Heart left ventricle (tissue), 16 donors: ENCODE measurements around the gene CCDC148. TPM values are rescaled to one million over a fixed set of nuclear protein-coding genes. Genes with fewer than 3 reads are reported as not detected.

ENCODE experiments used
- ATAC-seq, 4 donors: fragments of 200-7000 bp; cut with Tn5 transposase; one replicate each; pipeline ENCODE4 v1.9.1; 2020 to 2022; ENCODE audit warnings: moderate library complexity in 4 of 4, mild to moderate bottlenecking in 3 of 4, moderate number of reproducible peaks in 1 of 4
- DNase-seq, 5 donors: peaks; one replicate each; pipeline ENCODE4 v3.0.0-alpha.2; 2020
- H3K27ac ChIP-seq, 12 donors: fragments of 200-600 bp; sonication (generic) in 4 of 12; one replicate each; pipeline versions ENCODE4 v1.5.0 to v1.8.0; 2016 to 2022; ENCODE audit warnings: mild to moderate bottlenecking in 2 of 12
- H3K27me3 ChIP-seq, 9 donors: fragments of 200-600 bp; sonication (generic) in 2 of 9; one replicate each; pipeline versions ENCODE4 v1.5.1 to v1.8.0; 2016 to 2022; ENCODE audit warnings: mild to moderate bottlenecking in 3 of 9
- H3K36me3 ChIP-seq, 9 donors: fragments of 200-600 bp; sonication (generic) in 2 of 9; one replicate each; pipeline versions ENCODE4 v1.5.0 to v1.8.0; 2018 to 2022; ENCODE audit warnings: mild to moderate bottlenecking in 2 of 9
- H3K4me1 ChIP-seq, 12 donors: fragments of 200-600 bp; sonication (generic) in 4 of 12; one replicate each; pipeline versions ENCODE4 v1.5.0 to v1.8.0; 2016 to 2022; ENCODE audit warnings: mild to moderate bottlenecking in 3 of 12
- H3K4me3 ChIP-seq, 12 donors: fragments of 200-600 bp; sonication (generic) in 4 of 12; one replicate each; pipeline versions ENCODE4 v1.5.0 to v1.8.0; 2017 to 2022; ENCODE audit warnings: mild to moderate bottlenecking in 9 of 12, moderate library complexity in 4 of 12
- H3K9me3 ChIP-seq, 12 donors: fragments of 200-600 bp; sonication (generic) in 4 of 12; one replicate each; pipeline versions ENCODE4 v1.5.0 to v1.8.0; 2016 to 2022; ENCODE audit warnings: mild to moderate bottlenecking in 1 of 12
- POLR2A ChIP-seq, 2 donors: fragments of 450-650 bp; IDR thresholded peaks; one replicate each; pipeline ENCODE4 v1.6.1; 2017; ENCODE audit warnings: antibody characterized with exemption in 2 of 2, mild to moderate bottlenecking in 2 of 2, moderate library complexity in 2 of 2
- WGBS, 4 donors: extraction: QIAGEN DNeasy Blood & Tissue Kit in 2 of 4; methylation state at CpG; one replicate each; pipeline versions ENCODE4 v1.1.5 to v1.1.7; 2013 to 2018; 5-methylcytosine and 5-hydroxymethylcytosine counted together
- intact Hi-C, 10 donors: fragments of 100-400 bp; cut with DNase I; formaldehyde crosslinking; loops; one replicate each; pipeline versions ENCODE4 v1.11.1 to v1.14.2; 2022
- polyA plus RNA-seq, 2 donors: library from polyadenylated mRNA; stranded (reverse); fragments of 200-250 nt; gene quantifications; one replicate each; pipeline ENCODE4 v1.2.3, GENCODE V29; 2013
- total RNA-seq, 9 donors: library from RNA; depleted of rRNA in 2 of 9; stranded (reverse); fragments of >200 nt in 2 of 9; fragmentation: NEBNext Ultra II Directional in 3 of 9; extraction: Animal tissue kit (Norgen Biotek cat#: 25700) in 3 of 9; gene quantifications; one replicate each; pipeline versions ENCODE4 v1.1.0 to v1.2.4, GENCODE V29; 2016 to 2023
- TF ChIP-seq, protein P1 (sequence below), 12 donors: fragments of 200-600 bp; sonication (generic) in 4 of 12; IDR thresholded peaks; one replicate each; pipeline versions ENCODE4 v1.5.0 to v1.8.0; 2018 to 2022; ENCODE audit warnings: antibody characterized with exemption in 12 of 12, mild to moderate bottlenecking in 5 of 12
- donor health status: ischemic (EF 13 %, LVEDD 7.1; RV severe dilation, severe dysfunction).
- donor health status: healthy with polysubstance abuse.
- donor health status: DM: no; HTN: yes; CAD: no.
- donor health status: DM: no; HTN: no; CAD: no.
- donor health status: ischemic (EF 25% LVEDD 6.9; RV normal size, moderate dysfunction).
- donor health status: ischemic (EF 25% LVEDD 5.7; RV mildly dilated, moderate dysfunction).
- donor health status: healthy.
- donor health status: DM: yes; HTN: yes; CAD: no.
- donor health status: ischemic (EF 35%, LVEDD 5.7; RV mildly dilated, moderate dysfunction).
- donor health status: nonischemic (EF 11% LVEDD 7.7; RV severe dilation, severe dysfunction).
- donor health status: DM: yes; HTN: yes; CAD: no.
- donor health status: PGD.
- donor health status: ischemic (EF 29% LVEDD 5.4; RV normal size, mild dysfunction).
- donor health status: nonischemic (EF 23%, LVEDD 6.1; RV moderate dilation, normal function).

Gene CCDC148
- total and polyA plus RNA-seq, 11 donors = 0.24 to 1.2 (median 0.75) TPM; not detected in 2

DNA sequence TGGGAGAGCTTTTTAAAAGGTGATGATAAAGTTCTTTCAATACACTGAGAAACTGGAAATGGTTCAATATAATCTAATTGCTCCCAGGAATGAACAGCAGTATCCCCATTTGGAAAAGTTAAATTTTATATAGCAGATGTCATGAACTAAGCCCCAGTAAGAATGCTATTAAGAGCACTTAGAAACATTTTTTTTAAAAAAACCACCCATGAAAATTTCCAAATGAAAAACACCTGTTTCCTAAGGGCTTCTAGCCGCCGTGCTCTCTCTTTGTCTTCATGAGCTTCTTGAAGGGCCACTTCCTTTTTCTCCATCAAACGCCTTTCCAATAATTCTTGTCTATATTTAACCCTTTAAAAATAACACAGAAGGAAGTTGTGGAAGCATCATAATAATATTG lies 277.9 kb downstream of the CCDC148 start:
- H3K4me1 ChIP-seq = peaks cover 0 to 7% (median 0%) of the 10 kb centered on the region in 12 donors
- TF ChIP-seq POLR2A (IDR thresholded peaks at IDR 0.05) = no peak
- TF ChIP-seq, protein P1, sequence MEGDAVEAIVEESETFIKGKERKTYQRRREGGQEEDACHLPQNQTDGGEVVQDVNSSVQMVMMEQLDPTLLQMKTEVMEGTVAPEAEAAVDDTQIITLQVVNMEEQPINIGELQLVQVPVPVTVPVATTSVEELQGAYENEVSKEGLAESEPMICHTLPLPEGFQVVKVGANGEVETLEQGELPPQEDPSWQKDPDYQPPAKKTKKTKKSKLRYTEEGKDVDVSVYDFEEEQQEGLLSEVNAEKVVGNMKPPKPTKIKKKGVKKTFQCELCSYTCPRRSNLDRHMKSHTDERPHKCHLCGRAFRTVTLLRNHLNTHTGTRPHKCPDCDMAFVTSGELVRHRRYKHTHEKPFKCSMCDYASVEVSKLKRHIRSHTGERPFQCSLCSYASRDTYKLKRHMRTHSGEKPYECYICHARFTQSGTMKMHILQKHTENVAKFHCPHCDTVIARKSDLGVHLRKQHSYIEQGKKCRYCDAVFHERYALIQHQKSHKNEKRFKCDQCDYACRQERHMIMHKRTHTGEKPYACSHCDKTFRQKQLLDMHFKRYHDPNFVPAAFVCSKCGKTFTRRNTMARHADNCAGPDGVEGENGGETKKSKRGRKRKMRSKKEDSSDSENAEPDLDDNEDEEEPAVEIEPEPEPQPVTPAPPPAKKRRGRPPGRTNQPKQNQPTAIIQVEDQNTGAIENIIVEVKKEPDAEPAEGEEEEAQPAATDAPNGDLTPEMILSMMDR (IDR thresholded peaks at IDR 0.05) = no peak
- H3K9me3 ChIP-seq = no peaks in the 10 kb centered on the region
- no peaks in the 10 kb centered on the region for H3K36me3 ChIP-seq
- ATAC-seq = no peak
- 40 to 53% (median 45%) methylated on average over 3 of the region's 3 CpGs for WGBS, 4 donors
- H3K27ac ChIP-seq = no peak overlapping the region
- H3K4me3 ChIP-seq = no peak overlapping the region
- no peaks in the 10 kb centered on the region for H3K27me3 ChIP-seq
- intact Hi-C loops = loop anchor here in 6 of 10 donors (1.0 to 10.0 kb wide), 7 partner anchors 144 to 589 kb away; partner anchors contain the start of genes CCDC148 (in 1 of the 6) and PKP4 (in 1 of the 6)
- DNase-seq = no peak

DNA sequence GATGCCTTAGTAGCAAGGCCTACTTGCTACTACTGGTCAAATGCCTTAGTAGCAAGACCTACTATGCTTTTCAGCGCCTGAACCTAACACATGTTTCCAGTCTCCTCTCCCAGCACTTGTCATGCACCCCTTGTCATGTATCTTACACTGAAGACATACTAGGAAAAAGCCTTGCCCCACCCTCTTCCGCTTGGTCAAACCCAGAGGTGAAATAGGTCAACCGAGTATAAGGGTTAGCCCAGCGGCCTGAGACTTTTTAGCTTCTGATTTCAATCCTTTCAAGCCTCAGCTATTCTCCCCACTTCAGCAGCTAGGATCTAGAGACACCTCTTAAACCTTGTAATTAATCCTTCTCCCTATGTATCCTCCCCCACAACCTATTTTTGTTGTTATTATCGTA lies 281.6 kb downstream of the CCDC148 start:
- no peaks in the 10 kb centered on the region for H3K36me3 ChIP-seq
- DNase-seq (no peak), ATAC-seq (no peak)
- intact Hi-C loops = loop anchor here in 4 of 10 donors (5.0 to 10.0 kb wide), 5 partner anchors 140 to 592 kb away; partner anchors contain the start of genes CCDC148 (in 1 of the 4) and PKP4 (in 1 of the 4)
- no peaks in the 10 kb centered on the region for H3K27me3 ChIP-seq
- no peak for TF ChIP-seq POLR2A (IDR thresholded peaks at IDR 0.05)
- TF ChIP-seq, protein P1 (IDR thresholded peaks at IDR 0.05) = no peak
- no peak overlapping the region for H3K4me3 ChIP-seq
- WGBS, 4 donors = 92 to 95% (median 94%) methylated on average over 5 of the region's 5 CpGs
- H3K9me3 ChIP-seq = no peaks in the 10 kb centered on the region
- no peak overlapping the region for H3K27ac ChIP-seq
- peaks cover 0 to 7% (median 0%) of the 10 kb centered on the region in 12 donors for H3K4me1 ChIP-seq

DNA sequence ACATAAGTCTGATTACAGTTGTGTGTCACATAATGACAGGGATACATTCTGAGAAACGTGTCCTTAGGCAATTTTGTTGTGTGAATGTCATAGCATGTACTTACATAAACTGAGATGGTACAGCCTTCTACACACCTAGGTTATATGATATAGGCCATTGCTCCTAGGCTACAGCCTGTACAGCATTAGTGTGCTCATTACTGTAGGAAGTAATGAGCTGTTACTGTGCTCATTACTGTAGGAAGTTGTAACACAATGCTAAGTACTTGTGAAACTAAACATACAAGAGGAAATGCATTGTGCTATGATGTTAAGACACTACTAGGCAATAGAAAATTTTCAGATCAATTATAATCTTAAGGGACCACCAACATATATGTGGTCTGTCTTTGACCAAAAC lies 282.1 kb downstream of the CCDC148 start:
- 65 to 89% (median 87%) methylated on average over 1 of the region's 1 CpG for WGBS, 4 donors
- no peak overlapping the region for H3K4me3 ChIP-seq
- ATAC-seq (peak in 1 of 4 donors; percentile 33), DNase-seq (no peak)
- H3K9me3 ChIP-seq = no peaks in the 10 kb centered on the region
- no peak overlapping the region for H3K27ac ChIP-seq
- intact Hi-C loops = loop anchor here in 2 of 10 donors (10.0 kb wide), 2 partner anchors 140 to 450 kb away; no protein-coding TSS in a partner anchor
- H3K4me1 ChIP-seq = peaks cover 0 to 3% (median 0%) of the 10 kb centered on the region in 12 donors
- no peak for TF ChIP-seq POLR2A (IDR thresholded peaks at IDR 0.05)
- TF ChIP-seq, protein P1 (IDR thresholded peaks at IDR 0.05) = no peak
- no peaks in the 10 kb centered on the region for H3K36me3 ChIP-seq
- H3K27me3 ChIP-seq = no peaks in the 10 kb centered on the region

DNA sequence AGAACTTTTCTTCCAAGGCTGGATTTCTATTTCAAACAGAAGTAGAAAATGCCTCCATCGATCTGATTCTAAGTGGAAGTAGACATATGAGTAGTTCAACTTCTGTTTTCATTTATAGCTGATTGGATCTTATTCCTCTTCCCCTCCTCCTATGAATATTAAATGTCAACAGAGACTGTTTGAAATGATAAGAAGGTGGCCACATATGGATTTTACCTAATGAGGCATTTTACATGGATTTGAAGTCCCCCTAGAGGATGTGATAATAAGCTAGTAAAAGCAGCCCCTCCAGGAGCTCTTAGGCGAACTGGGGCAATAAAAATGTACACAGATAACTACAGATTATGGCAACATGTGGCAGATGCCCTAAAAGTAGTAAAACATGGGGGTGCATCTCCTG lies 283.8 kb downstream of the CCDC148 start:
- intact Hi-C loops = loop anchor here in 2 of 10 donors (10.0 kb wide), 2 partner anchors 138 to 452 kb away; no protein-coding TSS in a partner anchor
- 41 to 47% (median 42%) methylated on average over 2 of the region's 2 CpGs for WGBS, 4 donors
- H3K36me3 ChIP-seq = no peaks in the 10 kb centered on the region
- no peaks in the 10 kb centered on the region for H3K9me3 ChIP-seq
- no peaks in the 10 kb centered on the region for H3K4me1 ChIP-seq
- TF ChIP-seq, protein P1 (IDR thresholded peaks at IDR 0.05) = no peak
- no peak for TF ChIP-seq POLR2A (IDR thresholded peaks at IDR 0.05)
- H3K4me3 ChIP-seq = no peak overlapping the region
- H3K27ac ChIP-seq = no peak overlapping the region
- no peaks in the 10 kb centered on the region for H3K27me3 ChIP-seq
- no peak for ATAC-seq
- no peak for DNase-seq
